Liver (tissue), 9 donors: ENCODE results near the gene PPARA. TPM values are rescaled to one million over a fixed set of nuclear protein-coding genes. Genes with fewer than 3 reads are reported as not detected.

Source experiments
- DNase-seq: peaks from one replicate; pipeline ENCODE4 v3.0.0-alpha.2; 2017; ENCODE audit warnings: low spot score
- H3K27ac ChIP-seq, 2 donors: one replicate each; pipeline ENCODE4 v1.7.0; 2013; ENCODE audit warnings: inconsistent platforms in 2 of 2, low read length in 2 of 2, control low read depth in 1 of 2, low read depth in 1 of 2, mild to moderate bottlenecking in 1 of 2
- H3K27me3 ChIP-seq, 4 donors: one replicate each; pipeline versions ENCODE4 v1.6.1 to v1.7.0; 2013; ENCODE audit warnings: low read length in 3 of 4, inconsistent platforms in 1 of 4, mild to moderate bottlenecking in 1 of 4, moderate library complexity in 1 of 4; ENCODE audit not compliant: control insufficient read depth in 4 of 4, insufficient read depth in 4 of 4
- H3K36me3 ChIP-seq, 4 donors: one replicate each; pipeline versions ENCODE4 v1.6.1 to v1.7.0; 2013; ENCODE audit warnings: low read length in 3 of 4, mild to moderate bottlenecking in 3 of 4, low read depth in 1 of 4, moderate library complexity in 1 of 4; ENCODE audit not compliant: control insufficient read depth in 4 of 4, insufficient read depth in 3 of 4
- H3K4me1 ChIP-seq, 4 donors: one replicate each; pipeline versions ENCODE4 v1.6.1 to v1.7.0; 2013; ENCODE audit warnings: low read length in 3 of 4, mild to moderate bottlenecking in 3 of 4, moderate library complexity in 1 of 4; ENCODE audit not compliant: control insufficient read depth in 4 of 4, insufficient read depth in 4 of 4
- H3K4me3 ChIP-seq, 3 donors: one replicate each; pipeline versions ENCODE4 v1.6.1 to v1.7.0; 2013; ENCODE audit warnings: low read length in 3 of 3, control low read depth in 1 of 3, low read depth in 1 of 3, mild to moderate bottlenecking in 1 of 3
- H3K9ac ChIP-seq, 2 donors: one replicate each; pipeline ENCODE4 v1.7.0; 2013; ENCODE audit warnings: low read length in 2 of 2, mild to moderate bottlenecking in 2 of 2, moderate library complexity in 2 of 2, control low read depth in 1 of 2, low read depth in 1 of 2
- H3K9me3 ChIP-seq, 4 donors: one replicate each; pipeline versions ENCODE4 v1.6.1 to v1.7.0; 2013; ENCODE audit warnings: low read length in 3 of 4; ENCODE audit not compliant: control insufficient read depth in 4 of 4
- ATF3 ChIP-seq: IDR thresholded peaks from 2 replicates; pipeline ENCODE4 v1.6.1; 2016; ENCODE audit warnings: antibody characterized with exemption
- CTCF ChIP-seq: fragments of 150-350 bp; IDR thresholded peaks from 2 replicates; pipeline ENCODE4 v1.5.1; 2017; ENCODE audit warnings: improper control_type of control experiment, low read depth, low read length; ENCODE audit not compliant: missing input control
- EGR1 ChIP-seq, 2 donors: IDR thresholded peaks; 2 replicates each; pipeline ENCODE4 v1.6.1; 2016 to 2018; ENCODE audit warnings: antibody characterized with exemption in 2 of 2, low read depth in 2 of 2
- FOXA1 ChIP-seq: IDR thresholded peaks from 2 replicates; pipeline ENCODE4 v1.6.1; 2016; ENCODE audit warnings: antibody characterized with exemption
- FOXA2 ChIP-seq: IDR thresholded peaks from 2 replicates; pipeline ENCODE4 v1.6.1; 2016; ENCODE audit warnings: antibody characterized with exemption
- GABPA ChIP-seq, 2 donors: IDR thresholded peaks in 1 of 2; conservative IDR thresholded peaks in 1 of 2; 2 replicates each; pipeline ENCODE4 v1.6.1; 2016; ENCODE audit warnings: antibody characterized with exemption in 2 of 2, mild to moderate bottlenecking in 1 of 2, moderate library complexity in 1 of 2
- HNF4A ChIP-seq, 2 donors: conservative IDR thresholded peaks; 2 replicates each; pipeline ENCODE4 v1.6.1; 2016; ENCODE audit warnings: antibody characterized with exemption in 2 of 2, mild to moderate bottlenecking in 2 of 2
- HNF4G ChIP-seq: IDR thresholded peaks from 2 replicates; pipeline ENCODE4 v1.6.1; 2016; ENCODE audit warnings: antibody characterized with exemption
- JUND ChIP-seq, 2 donors: IDR thresholded peaks; 2 replicates each; pipeline ENCODE4 v1.6.1; 2016; ENCODE audit warnings: antibody characterized with exemption in 2 of 2
- MAX ChIP-seq: IDR thresholded peaks from 2 replicates; pipeline ENCODE4 v1.6.1; 2016; ENCODE audit warnings: antibody characterized with exemption
- NR2F2 ChIP-seq: IDR thresholded peaks from 2 replicates; pipeline ENCODE4 v1.6.1; 2016; ENCODE audit warnings: antibody characterized with exemption
- RAD21 ChIP-seq, 2 donors: IDR thresholded peaks; 2 replicates each; pipeline ENCODE4 v1.6.1; 2016; ENCODE audit warnings: antibody characterized with exemption in 2 of 2, mild to moderate bottlenecking in 2 of 2
- REST ChIP-seq: IDR thresholded peaks from 2 replicates; pipeline ENCODE4 v1.6.1; 2016; ENCODE audit warnings: antibody characterized with exemption, mild to moderate bottlenecking
- RXRA ChIP-seq, 2 donors: IDR thresholded peaks; 2 replicates each; pipeline ENCODE4 v1.6.1; 2017 to 2018; ENCODE audit warnings: antibody characterized with exemption in 2 of 2, mild to moderate bottlenecking in 1 of 2
- SP1 ChIP-seq: IDR thresholded peaks from 2 replicates; pipeline ENCODE4 v1.6.1; 2018; ENCODE audit warnings: antibody characterized with exemption, mild to moderate bottlenecking
- TAF1 ChIP-seq: conservative IDR thresholded peaks from 2 replicates; pipeline ENCODE4 v1.6.1; 2016; ENCODE audit warnings: antibody characterized with exemption, mild to moderate bottlenecking
- YY1 ChIP-seq: IDR thresholded peaks from 2 replicates; pipeline ENCODE4 v1.6.1; 2016; ENCODE audit warnings: antibody characterized with exemption, mild to moderate bottlenecking
- ZBTB33 ChIP-seq: IDR thresholded peaks from 2 replicates; pipeline ENCODE4 v1.6.1; 2016; ENCODE audit warnings: antibody characterized with exemption
- WGBS: extraction: QIAGEN DNeasy Blood & Tissue Kit; methylation state at CpG from one replicate; pipeline ENCODE4 v1.1.7; 2013; 5-methylcytosine and 5-hydroxymethylcytosine counted together
- polyA plus RNA-seq, 2 donors: library from polyadenylated mRNA; stranded (reverse) in 1 of 2; unstranded in 1 of 2; fragments of 200-250 nt in 1 of 2; fragments of >200 nt in 1 of 2; fragmentation: Nextera tagmentation in 1 of 2; extraction: Ambion mirVana in 1 of 2; gene quantifications; one replicate each; pipeline versions ENCODE4 v1.2.1 to v1.2.3, GENCODE V29; 2013 to 2015
- total RNA-seq, 2 donors: library from RNA; depleted of rRNA; stranded (reverse); fragments of >200 nt; gene quantifications; one replicate each; pipeline ENCODE4 v1.2.3, GENCODE V29; 2014
- donor health status: healthy.
- donor health status: healthy.
- donor health status: healthy.
- donor health status: healthy.
- donor health status: healthy.

Gene PPARA
- total and polyA plus RNA-seq, 4 donors = 31.2 to 78.8 (median 41.3) TPM

GRCh38 chr22:46128606-46129005 lies 21.7 kb upstream of the PPARA start:
- Histone ChIP-seq H3K27me3 (no peaks in the 10 kb centered on the region), H3K9ac (no peak overlapping the region), H3K36me3 (no peaks in the 10 kb centered on the region), H3K27ac (peak overlapping the region in 1 of 2 donors; percentile 93), H3K4me1 (peaks cover 20 to 54% (median 40%) of the 10 kb centered on the region in 4 donors), H3K4me3 (no peak overlapping the region), H3K9me3 (no peaks in the 10 kb centered on the region)
- TF ChIP-seq REST = no peak
- no peak for TF ChIP-seq HNF4G
- TF ChIP-seq GABPA (IDR thresholded peaks at IDR 0.05 in 1 of 2, conservative IDR thresholded peaks at IDR 0.05 in 1 of 2) = no peak
- TF ChIP-seq FOXA1 = no peak
- no peak for DNase-seq
- WGBS = 95% methylated on average over 12 of the region's 12 CpGs

- WGBS = 22% methylated on average over 26 of the region's 26 CpGs
- TF ChIP-seq FOXA1 (peak; percentile 26), SP1 (peak; percentile 87), HNF4G (no peak), REST (peak; percentile 82), ZBTB33 (no peak), TAF1 (no peak), RAD21 (IDR thresholded peaks at IDR 0.05) (peak; percentile 34 to 45), ATF3 (no peak), HNF4A (conservative IDR thresholded peaks at IDR 0.05) (peak; percentile 52 to 79), MAX (peak; percentile 96), GABPA (IDR thresholded peaks at IDR 0.05 in 1 of 2, conservative IDR thresholded peaks at IDR 0.05 in 1 of 2) (peak in 1 of 2 donors; percentile 54), NR2F2 (peak; percentile 95), EGR1 (IDR thresholded peaks at IDR 0.05; ENCODE audit: low read depth in 2 of 2) (peak; percentile 33 to 82), YY1 (peak; percentile 83), RXRA (IDR thresholded peaks at IDR 0.05) (peak; percentile 97 to 98), JUND (IDR thresholded peaks at IDR 0.05) (peak in 1 of 2 donors; percentile 31), CTCF (no peak), FOXA2 (peak; percentile 41)
- Histone ChIP-seq H3K27me3 (no peaks in the 10 kb centered on the region), H3K27ac (peak overlapping the region; percentile 93 to 96), H3K4me3 (peak overlapping the region; percentile 54 to 60 (median 56)), H3K9ac (peak overlapping the region in 1 of 2 donors; percentile 36), H3K9me3 (no peaks in the 10 kb centered on the region), H3K36me3 (peaks cover 0 to 1% (median 0%) of the 10 kb centered on the region in 4 donors), H3K4me1 (peaks cover 25 to 62% (median 48%) of the 10 kb centered on the region in 4 donors)
- no peak for DNase-seq
These were observed 20.8 kb upstream of the PPARA start for GRCh38 chr22:46129390-46130041.
